ENCODE data around the gene PDAP1.

DNA sequence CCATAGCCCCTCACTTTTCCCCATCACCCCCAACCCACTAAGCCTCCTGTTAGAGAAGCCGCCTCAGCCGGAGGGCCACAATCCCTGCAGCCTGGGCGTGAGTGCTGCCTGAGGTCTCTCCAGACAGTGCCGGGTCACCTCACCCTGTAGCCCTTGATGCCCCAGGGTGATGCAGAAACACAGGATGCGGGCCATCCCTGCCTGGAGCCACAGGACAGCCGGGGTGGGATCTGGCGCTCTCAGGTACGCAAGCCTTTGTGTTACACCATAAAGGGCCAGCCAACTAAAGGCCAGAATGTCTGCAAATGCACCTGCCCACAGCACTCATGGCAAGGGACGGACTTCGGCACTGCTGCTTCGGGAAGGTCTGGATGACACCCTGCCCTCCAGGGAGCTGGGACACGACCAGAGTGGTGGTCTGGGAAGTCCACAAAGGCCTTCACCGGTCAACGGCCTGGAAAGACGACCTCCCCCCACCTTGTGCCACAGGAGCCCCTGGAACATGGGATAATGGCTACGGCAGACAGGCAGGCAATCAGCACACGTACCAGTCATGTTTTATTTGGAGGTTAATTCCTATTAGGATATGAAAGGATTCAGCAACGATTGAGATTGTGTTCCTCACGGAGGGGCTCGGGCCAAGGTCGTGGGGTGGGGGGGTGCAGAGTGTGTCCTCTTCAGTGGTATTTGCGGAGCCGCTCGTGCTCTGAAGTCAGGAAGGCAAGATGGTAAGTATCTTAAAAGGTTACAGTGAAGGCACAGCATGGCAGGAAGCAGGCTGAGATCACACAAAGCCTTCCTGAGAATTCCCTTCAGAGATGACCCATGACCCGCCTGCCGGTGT, 49.5 kb upstream of the PDAP1 start:
- TF ChIP-seq, protein P1, sequence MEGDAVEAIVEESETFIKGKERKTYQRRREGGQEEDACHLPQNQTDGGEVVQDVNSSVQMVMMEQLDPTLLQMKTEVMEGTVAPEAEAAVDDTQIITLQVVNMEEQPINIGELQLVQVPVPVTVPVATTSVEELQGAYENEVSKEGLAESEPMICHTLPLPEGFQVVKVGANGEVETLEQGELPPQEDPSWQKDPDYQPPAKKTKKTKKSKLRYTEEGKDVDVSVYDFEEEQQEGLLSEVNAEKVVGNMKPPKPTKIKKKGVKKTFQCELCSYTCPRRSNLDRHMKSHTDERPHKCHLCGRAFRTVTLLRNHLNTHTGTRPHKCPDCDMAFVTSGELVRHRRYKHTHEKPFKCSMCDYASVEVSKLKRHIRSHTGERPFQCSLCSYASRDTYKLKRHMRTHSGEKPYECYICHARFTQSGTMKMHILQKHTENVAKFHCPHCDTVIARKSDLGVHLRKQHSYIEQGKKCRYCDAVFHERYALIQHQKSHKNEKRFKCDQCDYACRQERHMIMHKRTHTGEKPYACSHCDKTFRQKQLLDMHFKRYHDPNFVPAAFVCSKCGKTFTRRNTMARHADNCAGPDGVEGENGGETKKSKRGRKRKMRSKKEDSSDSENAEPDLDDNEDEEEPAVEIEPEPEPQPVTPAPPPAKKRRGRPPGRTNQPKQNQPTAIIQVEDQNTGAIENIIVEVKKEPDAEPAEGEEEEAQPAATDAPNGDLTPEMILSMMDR (conservative IDR thresholded peaks at IDR 0.05 in 1 of 2, IDR thresholded peaks at IDR 0.05 in 1 of 2; ENCODE audit: extremely low read depth in 1 of 2, insufficient read depth in 1 of 2, low read depth in 1 of 2, low read length in 2 of 2) = no peak
- TF ChIP-seq EZH2 (IDR thresholded peaks at IDR 0.05; ENCODE audit: borderline replicate concordance, low read length) = no peak
